Endothelial cell of umbilical vein (primary cell): ENCODE measurements around the gene CC2D2B.

Experiments
- EZH2 ChIP-seq: IDR thresholded peaks from 2 replicates; pipeline ENCODE4 v1.6.1; 2012; ENCODE audit warnings: borderline replicate concordance, low read depth, mild to moderate bottlenecking, moderate library complexity, low read length, inconsistent platforms; ENCODE audit not compliant: severe bottlenecking
- FOS ChIP-seq: IDR thresholded peaks from 2 replicates; pipeline ENCODE4 v1.6.1; 2011; ENCODE audit warnings: mild to moderate bottlenecking, low read length, moderate library complexity, borderline replicate concordance; ENCODE audit not compliant: insufficient read depth
- GATA2 ChIP-seq: IDR thresholded peaks from 2 replicates; pipeline ENCODE4 v1.7.0; 2011; ENCODE audit warnings: low read depth, mild to moderate bottlenecking, moderate library complexity, mixed read lengths, low read length; ENCODE audit not compliant: insufficient read length, insufficient read depth
- JUN ChIP-seq: IDR thresholded peaks from 2 replicates; pipeline ENCODE4 v1.6.1; 2011; ENCODE audit warnings: borderline replicate concordance, low read depth; ENCODE audit not compliant: insufficient read length, insufficient read depth
- MYC ChIP-seq: IDR thresholded peaks from one replicate; pipeline ENCODE4 v1.6.1; 2011; ENCODE audit warnings: mild to moderate bottlenecking, low read depth, low read length
- POLR2A ChIP-seq: IDR thresholded peaks from 2 replicates; pipeline ENCODE4 v1.6.1; 2012; ENCODE audit warnings: low read depth, mild to moderate bottlenecking, control low read depth, low read length
- POLR2AphosphoS5 ChIP-seq: IDR thresholded peaks from 2 replicates; pipeline ENCODE4 v1.6.1; 2012; ENCODE audit warnings: low read depth, mild to moderate bottlenecking, control low read depth, low read length, moderate library complexity; ENCODE audit not compliant: insufficient read depth
- TF ChIP-seq, protein P1 (sequence below), 2 donors: IDR thresholded peaks; 1 replicate in 1 of 2; 2 replicates in 1 of 2; pipeline ENCODE4 v1.5.1; 2011; ENCODE audit warnings: low read length in 2 of 2, mild to moderate bottlenecking in 2 of 2, moderate library complexity in 2 of 2, control low read depth in 1 of 2, inconsistent platforms in 1 of 2, low read depth in 1 of 2; ENCODE audit not compliant: insufficient read depth in 1 of 2; ENCODE audit errors: extremely low read depth in 1 of 2
- TF ChIP-seq, protein P2 (sequence below): IDR thresholded peaks from 2 replicates; pipeline ENCODE4 v1.6.1; 2011; ENCODE audit not compliant: insufficient read depth, insufficient read length

DNA sequence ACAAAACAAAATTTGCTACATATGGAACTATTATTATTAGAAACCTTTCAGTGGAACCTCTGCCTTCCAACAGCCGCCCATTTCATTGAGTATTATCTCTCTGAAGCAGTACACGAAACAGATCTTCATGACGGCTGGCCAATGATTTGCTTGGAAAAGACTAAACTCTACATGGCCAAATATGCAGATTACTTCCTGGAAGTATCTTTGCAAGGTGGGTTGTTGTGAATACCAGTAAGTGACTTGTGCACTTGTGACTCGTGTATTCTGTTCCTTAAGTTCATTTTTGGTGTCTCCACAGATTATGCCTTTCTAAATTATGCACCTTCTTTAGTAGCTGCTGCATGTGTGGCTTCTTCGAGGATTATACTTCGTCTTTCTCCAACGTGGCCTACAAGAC lies 149.0 kb downstream of the CC2D2B start:
- TF ChIP-seq POLR2A (no peak), POLR2AphosphoS5 (no peak), EZH2 (no peak), GATA2 (no peak), FOS (no peak), JUN (no peak), MYC (no peak)
- TF ChIP-seq, protein P1, sequence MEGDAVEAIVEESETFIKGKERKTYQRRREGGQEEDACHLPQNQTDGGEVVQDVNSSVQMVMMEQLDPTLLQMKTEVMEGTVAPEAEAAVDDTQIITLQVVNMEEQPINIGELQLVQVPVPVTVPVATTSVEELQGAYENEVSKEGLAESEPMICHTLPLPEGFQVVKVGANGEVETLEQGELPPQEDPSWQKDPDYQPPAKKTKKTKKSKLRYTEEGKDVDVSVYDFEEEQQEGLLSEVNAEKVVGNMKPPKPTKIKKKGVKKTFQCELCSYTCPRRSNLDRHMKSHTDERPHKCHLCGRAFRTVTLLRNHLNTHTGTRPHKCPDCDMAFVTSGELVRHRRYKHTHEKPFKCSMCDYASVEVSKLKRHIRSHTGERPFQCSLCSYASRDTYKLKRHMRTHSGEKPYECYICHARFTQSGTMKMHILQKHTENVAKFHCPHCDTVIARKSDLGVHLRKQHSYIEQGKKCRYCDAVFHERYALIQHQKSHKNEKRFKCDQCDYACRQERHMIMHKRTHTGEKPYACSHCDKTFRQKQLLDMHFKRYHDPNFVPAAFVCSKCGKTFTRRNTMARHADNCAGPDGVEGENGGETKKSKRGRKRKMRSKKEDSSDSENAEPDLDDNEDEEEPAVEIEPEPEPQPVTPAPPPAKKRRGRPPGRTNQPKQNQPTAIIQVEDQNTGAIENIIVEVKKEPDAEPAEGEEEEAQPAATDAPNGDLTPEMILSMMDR (IDR thresholded peaks at IDR 0.05; ENCODE audit: extremely low read depth in 1 of 2, insufficient read depth in 1 of 2, low read depth in 1 of 2, low read length in 2 of 2), result no peak
- TF ChIP-seq, protein P2, sequence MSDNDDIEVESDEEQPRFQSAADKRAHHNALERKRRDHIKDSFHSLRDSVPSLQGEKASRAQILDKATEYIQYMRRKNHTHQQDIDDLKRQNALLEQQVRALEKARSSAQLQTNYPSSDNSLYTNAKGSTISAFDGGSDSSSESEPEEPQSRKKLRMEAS, result no peak
